CD4-positive, alpha-beta memory T cell (primary cell): ENCODE measurements around the gene SERP2. TPM values are rescaled to one million over a fixed set of nuclear protein-coding genes. Genes with fewer than 3 reads are reported as not detected.
A peak's percentile ranks its signal among the peaks of the same experiment; 100 is the strongest.

ENCODE experiments used
- CTCF ChIA-PET: fragments of 350-600 bp; sonication (Branson Sonifier 250); formaldehyde crosslinking; loops from one replicate; lab custom pipeline; 2021; ENCODE audit warnings: inconsistent platforms; ENCODE audit not compliant: partially characterized antibody; lab: Charles Lee
- POLR2A ChIA-PET: fragments of 350-600 bp; sonication (Branson Sonifier 250); formaldehyde crosslinking; loops from one replicate; lab custom pipeline; 2021; ENCODE audit not compliant: partially characterized antibody; lab: Charles Lee
- DNase-seq, 5 donors: peaks; one replicate each; pipeline versions ENCODE4 v3.0.0 to v3.0.0-alpha.2; 2020 to 2022; ENCODE audit warnings: mixed read lengths in 1 of 5
- H3K27ac ChIP-seq: one replicate; pipeline ENCODE4 v1.7.0; 2013; ENCODE audit warnings: low read depth, low read length
- H3K27me3 ChIP-seq: 2 replicates; pipeline ENCODE4 v1.7.0; 2013; ENCODE audit warnings: mild to moderate bottlenecking, low read length, moderate library complexity; ENCODE audit not compliant: insufficient read depth
- H3K36me3 ChIP-seq: 2 replicates; pipeline ENCODE4 v1.7.0; 2013; ENCODE audit warnings: mild to moderate bottlenecking, low read length, moderate library complexity; ENCODE audit not compliant: insufficient read depth
- H3K4me1 ChIP-seq: 2 replicates; pipeline ENCODE4 v1.7.0; 2013; ENCODE audit warnings: mild to moderate bottlenecking, low read length, moderate library complexity; ENCODE audit not compliant: insufficient read depth
- H3K4me3 ChIP-seq, 2 donors: one replicate each; pipeline ENCODE4 v1.7.0; 2013; ENCODE audit warnings: low read length in 2 of 2, mild to moderate bottlenecking in 1 of 2
- H3K9me3 ChIP-seq, 2 donors: one replicate each; pipeline ENCODE4 v1.7.0; 2013; ENCODE audit warnings: low read length in 2 of 2, control low read depth in 1 of 2; ENCODE audit not compliant: control insufficient read depth in 1 of 2
- H3K27ac Mint-ChIP-seq, 7 donors: one replicate each; pipeline ENCODE4 v1.8.0; 2020 to 2021; ENCODE audit warnings: mixed read lengths in 7 of 7, mild to moderate bottlenecking in 6 of 7, inconsistent platforms in 3 of 7, moderate library complexity in 3 of 7
- H3K27me3 Mint-ChIP-seq, 2 donors: one replicate each; pipeline ENCODE4 v1.8.0; 2020 to 2021; ENCODE audit warnings: mixed read lengths in 2 of 2
- H3K36me3 Mint-ChIP-seq, 2 donors: one replicate each; pipeline ENCODE4 v1.8.0; 2020 to 2021; ENCODE audit warnings: mixed read lengths in 2 of 2, inconsistent platforms in 1 of 2, mild to moderate bottlenecking in 1 of 2
- H3K4me1 Mint-ChIP-seq, 4 donors: one replicate each; pipeline ENCODE4 v1.8.0; 2020 to 2021; ENCODE audit warnings: mixed read lengths in 4 of 4, mild to moderate bottlenecking in 1 of 4
- H3K4me3 Mint-ChIP-seq, 8 donors: one replicate each; pipeline ENCODE4 v1.8.0; 2020 to 2021; ENCODE audit warnings: mixed read lengths in 8 of 8, mild to moderate bottlenecking in 7 of 8, moderate library complexity in 6 of 8, inconsistent platforms in 3 of 8
- H3K9me3 Mint-ChIP-seq, 8 donors: one replicate each; pipeline ENCODE4 v1.8.0; 2020 to 2021; ENCODE audit warnings: mixed read lengths in 8 of 8, mild to moderate bottlenecking in 5 of 8, inconsistent platforms in 3 of 8, moderate library complexity in 1 of 8
- intact Hi-C: fragments of 100-400 bp; cut with micrococcal nuclease; formaldehyde crosslinking; loops from one replicate; pipeline ENCODE4 v1.15.1; 2023
- polyA plus RNA-seq, 2 donors: library from polyadenylated mRNA; unstranded; fragments of 300-500 nt; fragmentation: Illumina TruSeq; gene quantifications; one replicate each; pipeline ENCODE4 v1.2.3, GENCODE V29; 2021
- total RNA-seq, 2 experiments: library from RNA; stranded (reverse); gene quantifications; one replicate each; pipeline ENCODE4 v1.2.3, GENCODE V29; 2021

Gene SERP2
- total and polyA plus RNA-seq, 4 experiments from 2014 or later = not detected

DNA sequence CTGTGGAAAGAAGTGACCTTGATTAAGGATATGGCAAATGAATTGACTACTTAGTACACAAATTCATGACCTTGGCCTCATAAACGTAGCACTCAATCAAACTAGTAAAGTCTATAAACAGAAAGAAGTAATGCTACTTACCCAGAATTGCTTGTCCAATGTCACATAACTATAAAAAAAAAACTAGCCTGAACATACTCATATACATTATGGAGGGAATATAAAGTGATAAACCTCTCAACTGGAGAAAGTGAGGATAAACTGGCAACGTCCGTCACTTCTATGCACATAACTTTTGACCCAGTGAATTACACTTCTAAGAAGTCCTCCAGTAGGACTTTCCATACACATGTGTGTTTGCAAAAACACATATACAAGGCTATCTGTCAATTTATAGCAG, 7.7 kb upstream of the SERP2 start:
- H3K27ac Mint-ChIP-seq = no peak overlapping the region
- H3K4me1 Mint-ChIP-seq = no peaks in the 10 kb centered on the region
- H3K9me3 Mint-ChIP-seq = peaks cover 0 to 3% (median 0%) of the 10 kb centered on the region in 8 donors
- Histone ChIP-seq H3K9me3 (no peaks in the 10 kb centered on the region), H3K27ac (no peak overlapping the region), H3K4me1 (no peaks in the 10 kb centered on the region), H3K4me3 (no peak overlapping the region), H3K36me3 (no peaks in the 10 kb centered on the region), H3K27me3 (no peaks in the 10 kb centered on the region)
- ChIA-PET POLR2A (interaction anchor here (0.5 kb wide), 1 partner anchor 498 kb away, joined by 3 read pairs; no protein-coding TSS in a partner anchor), CTCF (no interaction called here)
- H3K27me3 Mint-ChIP-seq = peaks cover 13 to 16% of the 10 kb centered on the region in 2 donors
- no peaks in the 10 kb centered on the region for H3K36me3 Mint-ChIP-seq
- intact Hi-C loops = no loop called here
- DNase-seq = no peak
- no peak overlapping the region for H3K4me3 Mint-ChIP-seq

DNA sequence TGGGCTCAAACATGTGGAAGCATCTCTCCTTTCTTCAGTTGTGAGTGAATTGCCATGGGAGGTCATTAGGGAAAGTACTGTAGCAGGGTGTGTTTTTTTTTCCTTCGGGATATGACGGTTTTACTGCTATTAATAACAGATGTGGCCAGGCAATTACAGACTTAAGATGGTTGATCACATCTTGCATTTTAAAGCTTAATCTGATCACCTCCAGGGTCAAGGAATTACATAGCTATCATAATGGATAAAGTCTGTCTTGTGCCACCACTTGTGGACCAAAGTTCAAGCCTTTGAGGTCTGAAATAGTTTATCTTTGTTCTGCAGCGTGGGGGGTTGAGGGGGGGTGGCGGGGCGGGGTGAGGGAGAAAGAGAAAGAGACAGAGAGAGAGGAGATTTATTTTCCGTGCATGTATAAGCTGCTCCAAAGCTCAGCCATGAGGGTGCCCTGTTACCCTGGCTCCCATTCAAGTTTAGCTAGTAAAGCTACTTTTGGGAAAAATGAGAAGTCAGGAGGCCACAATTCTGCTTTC, 5.5 kb upstream of the SERP2 start:
- H3K27ac ChIP-seq = no peak overlapping the region
- DNase-seq = no peak
- no peaks in the 10 kb centered on the region for H3K36me3 ChIP-seq
- POLR2A ChIA-PET = no interaction called here
- Mint-ChIP-seq H3K27me3 (peaks cover 23 to 33% of the 10 kb centered on the region in 2 donors), H3K9me3 (no peaks in the 10 kb centered on the region), H3K36me3 (no peaks in the 10 kb centered on the region), H3K4me3 (no peak overlapping the region), H3K4me1 (peaks cover 0 to 7% (median 0%) of the 10 kb centered on the region in 4 donors), H3K27ac (no peak overlapping the region)
- no peaks in the 10 kb centered on the region for H3K27me3 ChIP-seq
- H3K4me1 ChIP-seq = no peaks in the 10 kb centered on the region
- no peak overlapping the region for H3K4me3 ChIP-seq
- intact Hi-C loops = no loop called here
- H3K9me3 ChIP-seq = no peaks in the 10 kb centered on the region
- CTCF ChIA-PET = no interaction called here

DNA sequence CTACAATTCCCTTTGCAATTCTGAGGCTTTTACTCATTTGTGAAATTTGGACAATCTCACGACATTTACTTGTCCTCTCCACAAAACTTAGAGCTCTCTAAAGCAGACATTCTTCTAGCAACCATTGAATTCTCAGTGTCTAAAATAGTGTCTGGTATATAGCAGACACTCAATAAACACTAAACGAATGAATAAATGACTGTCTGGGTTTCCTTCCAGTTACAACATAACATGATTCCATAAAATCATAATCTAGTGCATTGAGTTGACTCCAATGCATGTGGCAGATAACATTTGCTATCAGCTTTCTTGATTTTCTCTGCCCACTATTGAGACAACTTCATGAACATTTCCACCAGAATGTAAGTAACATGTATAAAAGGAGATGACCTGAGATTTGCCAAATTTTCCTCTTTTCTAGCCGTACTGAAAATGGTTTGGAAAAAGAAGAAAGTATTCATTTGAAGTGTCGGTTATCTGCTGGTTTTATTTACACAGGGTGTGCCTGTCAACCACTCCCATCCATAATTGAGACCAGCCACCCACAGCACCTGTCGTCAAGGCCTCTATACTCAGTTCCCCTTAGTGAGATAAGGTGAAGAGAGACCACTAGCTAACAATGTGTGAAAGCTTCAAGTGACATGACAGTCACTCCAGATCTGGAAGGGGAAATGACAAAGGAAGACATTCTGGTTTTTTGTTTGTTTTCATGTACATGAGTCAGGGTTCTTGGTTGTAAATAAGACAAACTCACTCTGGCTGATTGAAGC, 4.8 kb upstream of the SERP2 start:
- Mint-ChIP-seq H3K4me1 (peaks cover 0 to 7% (median 0%) of the 10 kb centered on the region in 4 donors), H3K36me3 (no peaks in the 10 kb centered on the region), H3K4me3 (no peak overlapping the region), H3K27me3 (peaks cover 23 to 33% of the 10 kb centered on the region in 2 donors), H3K27ac (no peak overlapping the region), H3K9me3 (no peaks in the 10 kb centered on the region)
- intact Hi-C loops = no loop called here
- Histone ChIP-seq H3K36me3 (no peaks in the 10 kb centered on the region), H3K27me3 (no peaks in the 10 kb centered on the region), H3K27ac (no peak overlapping the region), H3K4me3 (no peak overlapping the region), H3K9me3 (no peaks in the 10 kb centered on the region), H3K4me1 (no peaks in the 10 kb centered on the region)
- no peak for DNase-seq
- ChIA-PET POLR2A (no interaction called here), CTCF (no interaction called here)

DNA sequence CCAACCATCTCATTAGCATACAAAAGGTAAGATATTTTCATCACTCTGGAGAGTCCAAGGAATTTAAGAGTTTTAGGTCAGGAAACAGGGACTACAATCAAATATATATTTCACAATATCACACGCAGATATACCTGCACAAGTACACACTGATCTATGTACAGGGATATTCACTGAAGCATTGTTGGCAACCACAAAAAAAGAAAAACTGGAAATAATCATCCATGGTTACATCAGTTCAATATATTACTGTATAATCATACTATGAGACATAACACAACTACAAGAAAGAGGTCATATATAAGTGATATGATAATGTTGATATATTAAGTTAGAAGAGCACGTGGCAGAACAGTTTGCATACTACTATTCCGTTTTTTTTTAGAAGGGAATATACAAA, 2.2 kb upstream of the SERP2 start:
- POLR2A ChIA-PET = no interaction called here
- Histone ChIP-seq H3K4me1 (no peaks in the 10 kb centered on the region), H3K9me3 (no peaks in the 10 kb centered on the region), H3K4me3 (no peak overlapping the region), H3K27ac (no peak overlapping the region), H3K27me3 (peaks cover 6% of the 10 kb centered on the region), H3K36me3 (no peaks in the 10 kb centered on the region)
- CTCF ChIA-PET = no interaction called here
- H3K9me3 Mint-ChIP-seq = peaks cover 0 to 3% (median 0%) of the 10 kb centered on the region in 8 donors
- H3K36me3 Mint-ChIP-seq = no peaks in the 10 kb centered on the region
- peaks cover 31 to 43% of the 10 kb centered on the region in 2 donors for H3K27me3 Mint-ChIP-seq
- intact Hi-C loops = no loop called here
- DNase-seq = no peak
- no peak overlapping the region for H3K4me3 Mint-ChIP-seq
- H3K27ac Mint-ChIP-seq = no peak overlapping the region
- H3K4me1 Mint-ChIP-seq = peaks cover 0 to 11% (median 4%) of the 10 kb centered on the region in 4 donors

DNA sequence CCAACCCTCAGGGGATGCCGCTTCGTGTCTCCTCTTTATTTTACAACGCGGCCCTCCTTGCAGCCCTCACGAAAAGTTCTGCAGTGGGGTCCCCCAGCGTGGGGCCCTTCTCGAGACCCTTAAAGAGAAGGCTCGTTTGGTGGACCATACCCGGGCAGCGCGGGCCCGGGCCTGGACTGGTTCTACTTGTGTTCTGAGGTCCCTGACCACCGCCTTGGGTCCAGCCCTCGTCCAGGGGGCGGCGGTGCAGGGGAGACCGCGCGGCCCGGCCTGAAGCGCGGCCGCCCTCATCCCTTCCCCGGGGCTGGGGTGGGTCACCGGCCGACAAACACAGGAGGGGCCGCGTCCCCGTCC, 400 bp upstream of the SERP2 start:
- peaks cover 6% of the 10 kb centered on the region for H3K27me3 ChIP-seq
- no peak overlapping the region for H3K27ac ChIP-seq
- H3K9me3 ChIP-seq = no peaks in the 10 kb centered on the region
- H3K4me3 ChIP-seq = no peak overlapping the region
- Mint-ChIP-seq H3K4me1 (peaks cover 0 to 11% (median 4%) of the 10 kb centered on the region in 4 donors), H3K36me3 (no peaks in the 10 kb centered on the region), H3K27me3 (peaks cover 36 to 50% of the 10 kb centered on the region in 2 donors), H3K9me3 (peaks cover 0 to 3% (median 0%) of the 10 kb centered on the region in 8 donors), H3K4me3 (no peak overlapping the region), H3K27ac (peak overlapping the region in 1 of 7 donors; percentile 2)
- DNase-seq = no peak
- ChIA-PET POLR2A (no interaction called here), CTCF (no interaction called here)
- H3K36me3 ChIP-seq = no peaks in the 10 kb centered on the region
- intact Hi-C loops = no loop called here
- no peaks in the 10 kb centered on the region for H3K4me1 ChIP-seq

DNA sequence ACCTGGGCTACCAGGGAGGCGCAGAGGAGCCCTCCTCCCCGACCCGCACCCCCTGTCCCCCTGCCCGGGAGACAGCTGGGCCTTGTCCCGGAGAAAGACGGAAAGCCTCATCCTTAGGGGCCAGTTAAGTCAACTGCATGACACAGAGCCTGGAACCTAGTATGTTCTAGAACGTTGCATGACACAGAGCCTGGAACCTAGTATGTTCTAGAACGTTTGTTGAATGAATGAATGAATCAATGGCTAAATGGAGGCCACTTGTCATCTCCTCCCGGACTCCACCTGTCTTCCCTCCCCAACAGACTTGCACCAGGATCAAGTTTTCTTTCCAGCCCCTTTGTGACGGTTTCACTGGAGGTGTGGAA, 706 bp downstream of the SERP2 start:
- Histone ChIP-seq H3K36me3 (no peaks in the 10 kb centered on the region), H3K27ac (no peak overlapping the region), H3K4me1 (no peaks in the 10 kb centered on the region), H3K27me3 (peaks cover 6% of the 10 kb centered on the region), H3K9me3 (no peaks in the 10 kb centered on the region), H3K4me3 (no peak overlapping the region)
- intact Hi-C loops = no loop called here
- ChIA-PET CTCF (no interaction called here), POLR2A (no interaction called here)
- no peak overlapping the region for H3K27ac Mint-ChIP-seq
- no peak for DNase-seq
- no peaks in the 10 kb centered on the region for H3K36me3 Mint-ChIP-seq
- H3K27me3 Mint-ChIP-seq = peaks cover 36 to 48% of the 10 kb centered on the region in 2 donors
- H3K4me1 Mint-ChIP-seq = peaks cover 0 to 11% (median 4%) of the 10 kb centered on the region in 4 donors
- peak overlapping the region in 2 of 8 donors; percentile 18 to 24 for H3K4me3 Mint-ChIP-seq
- H3K9me3 Mint-ChIP-seq = peaks cover 0 to 3% (median 0%) of the 10 kb centered on the region in 8 donors

DNA sequence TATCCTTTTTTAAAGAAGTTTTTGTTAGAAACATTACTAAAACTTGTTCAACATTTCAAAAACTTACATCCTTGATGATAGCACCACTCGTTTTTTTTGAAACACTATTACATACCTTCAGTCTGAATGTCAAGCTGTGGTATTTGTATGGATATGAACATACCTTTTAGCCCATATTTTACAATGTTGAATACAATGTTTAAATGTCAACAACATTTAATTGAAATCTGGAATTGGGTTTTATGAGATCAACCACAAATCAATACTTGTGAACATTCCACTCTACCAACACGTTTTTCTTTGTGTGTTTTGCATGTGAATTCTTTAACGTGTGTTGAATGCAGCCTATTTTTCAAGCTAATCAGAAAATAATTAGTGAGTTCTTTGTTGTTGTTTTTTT, 4.7 kb downstream of the SERP2 start:
- no peak overlapping the region for H3K27ac Mint-ChIP-seq
- no peak overlapping the region for H3K4me3 Mint-ChIP-seq
- Histone ChIP-seq H3K9me3 (no peaks in the 10 kb centered on the region), H3K27me3 (peaks cover 6% of the 10 kb centered on the region), H3K4me3 (no peak overlapping the region), H3K4me1 (no peaks in the 10 kb centered on the region), H3K27ac (no peak overlapping the region), H3K36me3 (no peaks in the 10 kb centered on the region)
- no peaks in the 10 kb centered on the region for H3K36me3 Mint-ChIP-seq
- CTCF ChIA-PET = no interaction called here
- POLR2A ChIA-PET = interaction anchor here (0.6 kb wide), 1 partner anchor 104 kb away, joined by 3 read pairs; no protein-coding TSS in a partner anchor
- peaks cover 18 to 33% of the 10 kb centered on the region in 2 donors for H3K27me3 Mint-ChIP-seq
- H3K9me3 Mint-ChIP-seq = peaks cover 0 to 3% (median 0%) of the 10 kb centered on the region in 8 donors
- intact Hi-C loops = no loop called here
- H3K4me1 Mint-ChIP-seq = peaks cover 0 to 6% (median 3%) of the 10 kb centered on the region in 4 donors
- no peak for DNase-seq
